Measurements from ENCODE around the gene FLT3. TPM values are rescaled to one million over a fixed set of nuclear protein-coding genes. Genes with fewer than 3 reads are reported as not detected.

FLT3 gene
- polyA plus RNA-seq, 1 experiment, result not detected

GRCh38 chr13:28058866-28059613, 41.3 kb downstream of the FLT3 start:
- ChIA-PET POLR2A (no interaction called here), CTCF (interaction anchor here (0.6 to 1.1 kb wide), 4 partner anchors 9 to 578 kb away, joined by 3 to 5 read pairs (median 4); no protein-coding TSS in a partner anchor)
- no peaks in the 10 kb centered on the region; the same call in none of the 2 replicates for H3K27me3 ChIP-seq (ENCODE audit: control insufficient read depth, insufficient read depth, low read length)
- DNase-seq (ENCODE audit: low read depth), result no peak
- no peaks in the 10 kb centered on the region for H3K36me3 ChIP-seq (ENCODE audit: control insufficient read depth, insufficient read depth, low read length)
- peak; percentile 50 for TF ChIP-seq CTCF (IDR thresholded peaks at IDR 0.05; ENCODE audit: insufficient read depth, low read depth, low read length)
- no peak overlapping the region for H3K4me3 ChIP-seq (ENCODE audit: low read depth, low read length)

GRCh38 chr13:28056970-28057712, 43.2 kb downstream of the FLT3 start:
- no peaks in the 10 kb centered on the region; the same call in none of the 2 replicates for H3K27me3 ChIP-seq (ENCODE audit: control insufficient read depth, insufficient read depth, low read length)
- no peak for TF ChIP-seq CTCF (IDR thresholded peaks at IDR 0.05; ENCODE audit: insufficient read depth, low read depth, low read length)
- no peaks in the 10 kb centered on the region for H3K36me3 ChIP-seq (ENCODE audit: control insufficient read depth, insufficient read depth, low read length)
- ChIA-PET POLR2A (no interaction called here), CTCF (no interaction called here)
- H3K4me3 ChIP-seq (ENCODE audit: low read depth, low read length), result no peak overlapping the region
- DNase-seq (ENCODE audit: low read depth), result no peak

GRCh38 chr13:28056426-28056825, 44.0 kb downstream of the FLT3 start:
- Histone ChIP-seq H3K4me3 (ENCODE audit: low read depth, low read length) (no peak overlapping the region), H3K27me3 (ENCODE audit: control insufficient read depth, insufficient read depth, low read length) (no peaks in the 10 kb centered on the region; the same call in none of the 2 replicates), H3K36me3 (ENCODE audit: control insufficient read depth, insufficient read depth, low read length) (no peaks in the 10 kb centered on the region)
- no peak for DNase-seq (ENCODE audit: low read depth)
- ChIA-PET POLR2A (no interaction called here), CTCF (interaction anchor here (1.1 kb wide), 1 partner anchor 10 kb away, joined by 3 read pairs; no protein-coding TSS in a partner anchor)
- TF ChIP-seq CTCF (IDR thresholded peaks at IDR 0.05; ENCODE audit: insufficient read depth, low read depth, low read length), result no peak

- TF ChIP-seq CTCF (IDR thresholded peaks at IDR 0.05; ENCODE audit: insufficient read depth, low read depth, low read length), result no peak
- CTCF ChIA-PET, result interaction anchor here (1.1 kb wide), 1 partner anchor 12 kb away, joined by 3 read pairs; no protein-coding TSS in a partner anchor
Observed at GRCh38 chr13:28055357-28055756, 45.0 kb downstream of the FLT3 start.

GRCh38 chr13:28052945-28053344, 47.4 kb downstream of the FLT3 start:
- POLR2A ChIA-PET, result no interaction called here
- no peak overlapping the region for H3K4me3 ChIP-seq (ENCODE audit: low read depth, low read length)
- no peaks in the 10 kb centered on the region for H3K36me3 ChIP-seq (ENCODE audit: control insufficient read depth, insufficient read depth, low read length)
- CTCF ChIA-PET, result interaction anchor here (0.6 kb wide), 1 partner anchor 259 kb away, joined by 3 read pairs; no protein-coding TSS in a partner anchor
- no peak for TF ChIP-seq CTCF (IDR thresholded peaks at IDR 0.05; ENCODE audit: insufficient read depth, low read depth, low read length)
- no peak for DNase-seq (ENCODE audit: low read depth)
- H3K27me3 ChIP-seq (ENCODE audit: control insufficient read depth, insufficient read depth, low read length), result no peaks in the 10 kb centered on the region; the same call in none of the 2 replicates

More at GRCh38 chr13:28055357-28055756, 45.0 kb downstream of the FLT3 start:
- no peaks in the 10 kb centered on the region; the same call in none of the 2 replicates for H3K27me3 ChIP-seq (ENCODE audit: control insufficient read depth, insufficient read depth, low read length)
- POLR2A ChIA-PET, result no interaction called here
- DNase-seq (ENCODE audit: low read depth), result no peak
- no peak overlapping the region for H3K4me3 ChIP-seq (ENCODE audit: low read depth, low read length)
- no peaks in the 10 kb centered on the region for H3K36me3 ChIP-seq (ENCODE audit: control insufficient read depth, insufficient read depth, low read length)
